ENCODE measurements around the gene RHD.
"Not testable (repeated sequence)": the region's sequence is repeated elsewhere in the genome, so short reads cannot be mapped to it uniquely, and the experiment has no call there.

RHD gene

GRCh38 chr1:25257196-25257595, 15.1 kb upstream of the RHD start:
- DNase-seq = no peak

DNA sequence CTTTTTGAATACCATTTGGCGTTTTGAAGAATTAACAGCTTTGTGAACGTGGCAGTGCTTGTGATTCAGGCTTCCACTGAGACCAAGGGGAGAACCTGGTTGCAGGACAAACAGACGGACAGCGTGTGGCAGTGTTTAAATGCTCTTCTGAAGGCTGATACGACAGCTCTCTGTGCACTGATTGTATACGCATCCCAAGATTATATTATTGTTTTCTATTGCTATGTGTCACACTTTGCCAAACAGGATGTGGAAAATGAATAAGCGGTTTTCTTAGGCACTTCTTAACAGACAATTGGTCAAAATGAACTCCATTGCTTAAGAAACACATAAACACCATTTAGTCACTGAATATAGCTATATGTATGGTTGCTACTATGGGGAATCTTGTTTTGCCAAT, 12.5 kb upstream of the RHD start:
- not testable (repeated sequence) for DNase-seq

GRCh38 chr1:25260336-25260735, 12.0 kb upstream of the RHD start:
- not testable (repeated sequence) for DNase-seq

DNA sequence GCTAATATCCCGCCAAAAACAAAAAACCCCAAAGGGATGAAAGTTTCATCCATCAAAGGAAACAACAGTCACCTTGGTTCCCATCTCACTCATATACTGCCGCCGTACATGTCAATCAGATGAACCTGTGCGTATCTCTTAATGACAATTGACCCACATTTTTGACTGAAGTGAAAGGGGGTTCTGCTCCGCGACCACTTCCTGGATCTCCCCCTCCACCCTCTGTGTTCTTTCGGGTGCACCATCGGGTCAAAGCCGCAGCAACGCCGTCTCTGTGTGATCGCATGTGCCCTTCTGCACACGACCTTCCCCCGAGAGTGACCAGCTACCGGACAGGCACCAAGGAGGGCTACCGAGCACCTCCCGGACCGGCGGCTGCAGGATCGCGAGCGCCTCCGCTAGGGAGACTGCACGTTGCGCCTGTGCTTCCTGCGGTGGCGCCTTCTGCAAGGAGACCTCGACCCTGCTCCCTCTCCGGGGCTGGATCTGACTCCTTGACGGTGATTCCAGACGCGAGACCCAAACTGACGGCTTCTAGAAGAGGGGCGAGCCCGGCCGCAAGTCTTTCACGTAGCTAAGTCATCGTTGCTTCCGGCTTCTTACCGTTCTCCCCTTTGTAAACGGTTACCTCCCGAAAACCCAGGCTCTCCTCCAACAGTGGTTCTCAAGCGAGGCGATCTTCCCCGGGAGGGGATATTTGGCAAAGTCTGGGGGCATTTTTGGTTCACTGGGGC, 5.6 kb upstream of the RHD start:
- DNase-seq = not testable (repeated sequence)

DNA sequence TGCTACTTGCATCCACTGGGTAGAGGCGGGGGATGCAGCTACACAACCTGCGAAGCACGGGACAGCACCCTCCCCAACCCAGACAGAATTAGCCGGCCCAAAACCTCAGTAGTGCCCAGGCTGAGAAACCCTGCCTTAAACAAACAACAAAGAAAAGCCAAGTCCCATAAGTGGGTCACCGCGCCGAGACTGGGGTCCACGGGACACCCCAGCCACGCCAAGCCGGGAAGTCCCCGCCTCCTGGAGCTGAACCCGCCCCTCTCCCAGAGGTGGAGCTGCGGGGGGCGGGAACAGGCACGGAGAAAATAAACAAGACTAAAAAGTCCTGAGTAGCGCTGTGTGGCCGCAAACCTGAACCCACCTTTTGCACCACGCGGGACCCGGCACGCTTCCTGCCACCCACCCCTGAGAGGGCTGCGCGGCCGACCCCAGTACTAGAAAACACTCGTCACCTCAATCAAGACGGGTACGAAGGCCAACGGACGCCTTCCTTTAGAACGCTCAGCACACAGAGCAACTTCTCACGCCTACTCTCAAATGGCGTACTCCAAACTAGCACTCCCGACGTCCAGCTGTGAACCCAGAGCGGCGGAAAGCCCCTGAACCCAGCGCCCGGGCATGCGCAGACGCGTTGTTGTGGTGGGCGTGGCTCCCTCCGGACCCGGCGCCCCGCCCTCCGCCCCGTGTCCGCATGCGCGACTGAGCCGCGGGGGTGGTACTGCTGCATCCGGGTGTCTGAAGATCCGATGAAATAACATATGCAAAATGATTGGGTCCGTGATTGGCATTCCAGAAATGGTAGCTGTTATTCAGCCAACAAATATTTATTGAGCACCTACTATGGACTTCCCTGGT, 4.8 kb upstream of the RHD start:
- DNase-seq = peak; percentile 2 to 33

- DNase-seq = not testable (repeated sequence)
Measured at GRCh38 chr1:25268143-25268760, 4.1 kb upstream of the RHD start.

GRCh38 chr1:25275648-25276047, 3.3 kb downstream of the RHD start:
- DNase-seq = not testable (repeated sequence)

DNA sequence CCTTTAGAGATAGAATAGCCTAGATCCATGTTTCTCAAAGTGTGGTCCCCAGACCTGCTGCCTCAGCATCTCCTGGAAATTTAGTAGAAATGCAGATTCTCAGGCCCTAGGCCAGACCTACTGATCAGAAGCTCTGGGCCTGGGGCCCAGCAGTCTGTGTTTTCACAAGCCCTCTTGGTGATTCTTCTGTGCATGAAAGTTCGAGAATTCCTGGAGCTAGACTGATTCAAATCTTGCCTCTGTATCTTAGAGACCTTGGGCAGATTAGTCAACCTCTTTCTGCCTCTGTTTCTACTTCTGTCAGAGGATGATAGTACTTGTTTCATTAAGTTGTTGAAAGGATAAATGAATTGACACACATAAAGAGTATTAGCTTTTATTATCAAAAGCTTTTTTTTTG, 5.0 kb downstream of the RHD start:
- DNase-seq = not testable (repeated sequence)

GRCh38 chr1:25278358-25278757, 6.0 kb downstream of the RHD start:
- DNase-seq = not testable (repeated sequence)

DNA sequence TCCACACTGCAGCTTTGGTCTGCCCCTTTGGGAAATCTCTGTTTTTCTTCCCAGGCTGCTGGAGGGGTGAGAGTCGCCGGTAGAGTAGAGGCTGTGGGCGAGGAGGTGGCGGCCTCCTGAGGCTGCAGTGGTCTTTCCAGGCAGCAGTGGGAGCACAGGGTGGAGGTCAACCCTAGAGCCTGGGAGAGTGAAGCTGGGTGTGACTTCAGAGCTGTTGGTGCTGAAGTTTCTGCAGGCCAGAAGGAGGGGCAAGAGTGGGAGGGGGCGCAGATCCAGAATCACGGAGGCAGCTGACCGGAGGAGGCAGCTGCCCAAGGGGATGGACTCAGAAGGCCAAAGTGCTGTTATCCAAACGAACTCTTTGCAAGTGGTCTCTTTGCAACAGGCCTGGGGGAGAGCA, 6.5 kb downstream of the RHD start:
- DNase-seq = not testable (repeated sequence)

DNA sequence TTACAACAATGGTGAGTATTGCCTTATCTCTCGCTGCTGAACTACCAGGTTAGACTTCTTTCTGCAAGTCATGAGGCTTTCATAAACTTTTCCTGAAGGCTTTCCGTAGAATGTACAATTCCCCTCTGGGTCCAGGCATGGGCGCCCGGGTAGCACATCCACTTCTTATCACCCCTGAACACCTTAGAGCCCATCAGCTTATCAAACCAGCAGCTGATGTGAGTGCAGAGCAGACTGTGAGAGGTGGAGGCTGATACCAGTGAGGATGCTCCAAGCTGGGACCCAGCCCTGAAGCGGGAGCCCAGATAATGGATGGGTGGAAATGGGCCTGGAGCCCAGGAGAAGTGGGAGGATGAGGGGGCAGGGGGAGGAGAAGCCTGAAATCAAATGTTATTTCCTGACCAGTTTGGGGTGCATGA, 7.4 kb downstream of the RHD start:
- DNase-seq = not testable (repeated sequence)

- not testable (repeated sequence) for DNase-seq
Measured at GRCh38 chr1:25285862-25286261, 13.6 kb downstream of the RHD start.

- DNase-seq = not testable (repeated sequence)
Measured at GRCh38 chr1:25287164-25287563, 14.9 kb downstream of the RHD start.

DNA sequence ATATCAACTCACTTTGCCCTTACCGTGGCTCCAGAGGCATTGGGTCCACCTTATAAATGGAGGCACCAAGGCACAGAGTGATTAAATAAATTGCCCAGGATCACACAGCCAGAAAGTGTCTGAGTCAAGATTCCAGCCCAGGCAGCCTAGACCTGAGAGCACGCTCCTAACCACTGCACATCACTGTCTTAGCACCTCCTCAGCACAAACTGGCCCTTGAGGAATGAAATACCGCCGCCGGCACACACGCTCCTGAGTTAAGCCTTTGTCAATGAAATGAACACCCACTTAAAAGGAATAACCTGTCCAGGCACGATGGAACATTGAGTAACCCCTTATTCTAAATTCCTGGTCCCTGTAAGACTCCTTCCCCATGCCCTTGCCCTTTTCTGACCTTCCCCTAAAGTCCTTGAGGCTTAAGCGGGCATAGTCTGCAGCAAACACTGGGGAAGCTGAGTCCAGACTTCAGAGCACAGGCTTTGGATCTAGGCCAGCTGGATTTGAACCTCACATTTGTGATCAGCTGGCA, 16.3 kb downstream of the RHD start:
- DNase-seq = not testable (repeated sequence)

- DNase-seq = not testable (repeated sequence)
Measured at GRCh38 chr1:25290043-25290442, 17.7 kb downstream of the RHD start.

- DNase-seq = not testable (repeated sequence)
Measured at GRCh38 chr1:25293426-25293825, 21.1 kb downstream of the RHD start.

- DNase-seq = not testable (repeated sequence)
Measured at GRCh38 chr1:25294889-25295826, 22.8 kb downstream of the RHD start.

DNA sequence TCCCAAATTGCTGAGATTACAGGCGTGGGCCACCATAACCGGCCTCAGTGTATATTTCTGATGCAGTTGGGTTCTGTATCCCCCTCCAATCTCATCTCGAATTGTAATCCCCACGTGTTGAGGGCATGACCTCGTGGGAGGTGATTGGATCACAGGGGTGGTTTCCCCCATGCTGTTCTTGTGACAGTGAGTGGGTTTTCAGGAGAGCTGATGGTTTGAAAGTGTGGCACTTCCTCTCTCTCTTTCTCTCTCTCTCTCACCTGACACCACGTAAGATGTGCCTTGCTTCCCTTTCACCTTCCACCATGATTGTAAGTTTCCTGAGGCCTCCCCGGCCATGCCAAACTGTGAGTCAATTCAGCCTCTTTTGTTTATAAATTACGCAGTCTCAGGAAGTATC, 24.2 kb downstream of the RHD start:
- not testable (repeated sequence) for DNase-seq

DNA sequence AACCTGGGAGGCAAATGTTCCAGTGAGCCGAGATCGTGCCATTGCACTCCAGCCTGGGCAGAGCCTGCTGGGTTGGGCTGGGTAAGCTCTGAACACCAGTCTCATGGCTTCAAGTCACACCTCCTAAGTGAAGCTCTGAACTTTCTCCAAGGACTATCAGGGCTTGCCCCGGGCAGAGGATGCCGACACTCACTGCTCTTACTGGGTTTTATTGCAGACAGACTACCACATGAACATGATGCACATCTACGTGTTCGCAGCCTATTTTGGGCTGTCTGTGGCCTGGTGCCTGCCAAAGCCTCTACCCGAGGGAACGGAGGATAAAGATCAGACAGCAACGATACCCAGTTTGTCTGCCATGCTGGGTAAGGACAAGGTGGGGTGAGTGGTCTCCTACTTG, 28.4 kb downstream of the RHD start:
- not testable (repeated sequence) for DNase-seq

GRCh38 chr1:25302330-25302729, 30.0 kb downstream of the RHD start:
- DNase-seq = not testable (repeated sequence)

GRCh38 chr1:25304936-25305335, 32.6 kb downstream of the RHD start:
- not testable (repeated sequence) for DNase-seq

DNA sequence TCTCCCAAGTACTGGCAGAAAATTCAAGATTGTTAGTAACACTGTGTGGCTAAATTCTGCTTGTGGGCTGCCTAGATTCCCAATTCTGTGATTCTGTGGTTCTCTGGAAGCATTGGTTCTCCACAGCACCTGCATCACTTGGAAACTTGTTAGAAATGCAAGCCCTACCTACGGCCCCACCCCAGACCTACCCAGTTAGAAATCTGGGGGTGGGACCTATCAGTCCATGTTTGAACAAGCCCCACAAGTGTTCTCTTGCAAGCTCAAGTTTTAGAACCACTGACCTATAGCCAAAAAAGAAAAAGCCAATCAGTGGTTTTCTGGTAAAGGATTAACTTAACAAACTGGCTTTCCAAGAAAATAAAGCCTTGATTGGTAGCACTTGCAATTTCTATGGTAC, 35.9 kb downstream of the RHD start:
- not testable (repeated sequence) for DNase-seq

Measured in NCI-H187 (cell line).